Mammary epithelial cell (primary cell): ENCODE results near the gene RCL1.

ENCODE experiments used
- CTCF ChIP-seq, 2 donors: IDR thresholded peaks in 1 of 2; conservative IDR thresholded peaks in 1 of 2; 2 replicates each; pipeline ENCODE4 v1.5.1; 2011 to 2012; ENCODE audit warnings: inconsistent platforms in 2 of 2, low read length in 2 of 2, mild to moderate bottlenecking in 2 of 2, control low read depth in 1 of 2, low read depth in 1 of 2; ENCODE audit not compliant: insufficient read depth in 1 of 2; ENCODE audit errors: extremely low read depth in 1 of 2
- EZH2 ChIP-seq: IDR thresholded peaks from 2 replicates; pipeline ENCODE4 v1.6.1; 2012; ENCODE audit warnings: low read length, inconsistent platforms, borderline replicate concordance

- no peak for TF ChIP-seq CTCF (conservative IDR thresholded peaks at IDR 0.05 in 1 of 2, IDR thresholded peaks at IDR 0.05 in 1 of 2; ENCODE audit: extremely low read depth in 1 of 2, insufficient read depth in 1 of 2, low read depth in 1 of 2, low read length in 2 of 2)
- no peak for TF ChIP-seq EZH2
Measured at GRCh38 chr9:4804531-4805016, 11.8 kb downstream of the RCL1 start.
